ENCODE results near the gene MED7.

Gene MED7

GRCh38 chr5:157106630-157107461, 35.8 kb downstream of the MED7 start:
- peak in 1 of 2 donors; percentile 25 for DNase-seq (ENCODE audit: low read depth in 2 of 2)

- DNase-seq (ENCODE audit: low read depth in 2 of 2), result peak in 1 of 2 donors; percentile 22
Observed at GRCh38 chr5:157100140-157100679, 42.5 kb downstream of the MED7 start.

- no peak for DNase-seq (ENCODE audit: low read depth in 2 of 2)
Observed at GRCh38 chr5:157088342-157088990, 54.2 kb downstream of the MED7 start.
